B cell (primary cell): ENCODE results near the gene BBX. TPM values are rescaled to one million over a fixed set of nuclear protein-coding genes. Genes with fewer than 3 reads are reported as not detected.
A peak's percentile ranks its signal among the peaks of the same experiment; 100 is the strongest.

Experiments
- ATAC-seq: fragments of 200-7000 bp; cut with Tn5 transposase; one replicate; pipeline ENCODE4 v1.10.0; 2021; ENCODE audit warnings: low read depth, mild to moderate bottlenecking, moderate number of reproducible peaks, moderate library complexity
- CTCF ChIA-PET: fragments of 350-600 bp; sonication (Branson Sonifier 250); formaldehyde crosslinking; loops from one replicate; lab custom pipeline; 2021; ENCODE audit warnings: antibody characterized with exemption, inconsistent platforms; lab: Charles Lee
- POLR2A ChIA-PET: fragments of 350-600 bp; sonication (Branson Sonifier 250); formaldehyde crosslinking; loops from one replicate; lab custom pipeline; 2021; ENCODE audit warnings: antibody characterized with exemption; lab: Charles Lee
- DNase-seq: peaks from one replicate; pipeline ENCODE4 v3.0.0; 2013
- H2AFZ ChIP-seq: 2 replicates; pipeline ENCODE4 v1.6.1; 2012; ENCODE audit warnings: mild to moderate bottlenecking, low read depth, low read length; ENCODE audit not compliant: insufficient read depth, poor library complexity, severe bottlenecking
- H3K27ac ChIP-seq, 2 donors: 1 replicate in 1 of 2; 2 replicates in 1 of 2; pipeline ENCODE4 v1.5.1; 2012 to 2013; ENCODE audit warnings: low read length in 2 of 2, mild to moderate bottlenecking in 2 of 2, moderate library complexity in 1 of 2
- H3K27me3 ChIP-seq, 4 experiments: fragments of 200-600 bp in 1 of 4; sonication (generic) in 1 of 4; replicated peaks in 1 of 4; 1 replicate in 2 of 4; 2 replicates in 2 of 4; pipeline versions ENCODE4 v1.6.1 to v1.7.0; 2013 to 2016; ENCODE audit warnings: low read length in 3 of 4, mild to moderate bottlenecking in 2 of 4, mixed read lengths in 1 of 4, moderate library complexity in 1 of 4; ENCODE audit not compliant: insufficient read depth in 4 of 4, control insufficient read depth in 3 of 4; ENCODE audit errors: control extremely low read depth in 1 of 4
- H3K36me3 ChIP-seq, 2 experiments: replicated peaks in 1 of 2; 1 replicate in 1 of 2; 2 replicates in 1 of 2; pipeline versions ENCODE4 v1.6.1 to v1.7.1; 2013; ENCODE audit warnings: low read length in 1 of 2; ENCODE audit not compliant: insufficient read depth in 2 of 2, control insufficient read depth in 1 of 2; ENCODE audit errors: control extremely low read depth in 1 of 2, extremely low read depth in 1 of 2
- H3K4me1 ChIP-seq, 2 donors: fragments of 200-600 bp in 1 of 2; sonication (generic) in 1 of 2; 1 replicate in 1 of 2; 2 replicates in 1 of 2; pipeline versions ENCODE4 v1.5.1 to v1.6.1; 2013 to 2017; ENCODE audit warnings: low read length in 2 of 2; ENCODE audit not compliant: control insufficient read depth in 2 of 2, insufficient read depth in 2 of 2
- H3K4me2 ChIP-seq: replicated peaks from 2 replicates; pipeline ENCODE3; 2012; ENCODE audit warnings: mild to moderate bottlenecking, low read depth, low read length; ENCODE audit not compliant: poor library complexity, severe bottlenecking
- H3K4me3 ChIP-seq, 5 experiments: fragments of 200-600 bp in 1 of 5; sonication (generic) in 1 of 5; 1 replicate in 3 of 5; 2 replicates in 2 of 5; pipeline versions ENCODE4 v1.5.1 to v1.7.0; 2011 to 2016; ENCODE audit warnings: low read length in 4 of 5, mild to moderate bottlenecking in 4 of 5, low read depth in 2 of 5, control low read depth in 1 of 5, moderate library complexity in 1 of 5; ENCODE audit not compliant: insufficient read depth in 1 of 5; ENCODE audit errors: control extremely low read depth in 1 of 5, extremely low read depth in 1 of 5
- H3K79me2 ChIP-seq: fragments of 200-600 bp; sonication (generic); one replicate; pipeline ENCODE4 v1.6.0; 2016; ENCODE audit warnings: low read length; ENCODE audit not compliant: control insufficient read depth, insufficient read depth
- H3K9ac ChIP-seq: fragments of 200-600 bp; sonication (generic); 2 replicates; pipeline ENCODE4 v1.6.1; 2017; ENCODE audit warnings: mild to moderate bottlenecking, low read length, moderate library complexity
- H3K9me3 ChIP-seq, 3 donors: one replicate each; pipeline versions ENCODE4 v1.6.1 to v1.7.1; 2013; ENCODE audit warnings: low read length in 2 of 3; ENCODE audit not compliant: control insufficient read depth in 2 of 3, insufficient read depth in 1 of 3; ENCODE audit errors: control extremely low read depth in 1 of 3
- H4K20me1 ChIP-seq: 2 replicates; pipeline ENCODE4 v1.6.0; 2012; ENCODE audit warnings: mild to moderate bottlenecking, low read length; ENCODE audit not compliant: insufficient read depth, control insufficient read depth, poor library complexity, severe bottlenecking
- H3K27ac Mint-ChIP-seq: one replicate; pipeline ENCODE4 v1.8.0; 2021; ENCODE audit warnings: mixed read lengths
- H3K27me3 Mint-ChIP-seq: one replicate; pipeline ENCODE4 v1.8.0; 2021; ENCODE audit warnings: mixed read lengths
- H3K4me1 Mint-ChIP-seq: one replicate; pipeline ENCODE4 v1.8.0; 2021; ENCODE audit warnings: mixed read lengths
- H3K4me3 Mint-ChIP-seq: one replicate; pipeline ENCODE4 v1.8.0; 2021; ENCODE audit warnings: mixed read lengths
- H3K9me3 Mint-ChIP-seq: one replicate; pipeline ENCODE4 v1.8.0; 2022; ENCODE audit warnings: mixed read lengths; ENCODE audit not compliant: insufficient read depth
- EZH2 ChIP-seq: IDR thresholded peaks from 2 replicates; pipeline ENCODE4 v1.6.1; 2012; ENCODE audit warnings: borderline replicate concordance, low read depth, mild to moderate bottlenecking, moderate library complexity, low read length; ENCODE audit not compliant: insufficient read depth, poor library complexity, severe bottlenecking
- WGBS: methylation state at CpG from one replicate; pipeline ENCODE4 v1.1.5; 2013; ENCODE audit warnings: missing lambda C conversion rate; ENCODE audit not compliant: insufficient coverage; 5-methylcytosine and 5-hydroxymethylcytosine counted together
- intact Hi-C: fragments of 100-400 bp; cut with micrococcal nuclease; formaldehyde crosslinking; loops from one replicate; pipeline ENCODE4 v1.10.0; 2022
- polyA minus RNA-seq: library from RNA; depleted of rRNA, polyadenylated mRNA; stranded (reverse); fragments of >200 nt; gene quantifications from 2 replicates; pipeline ENCODE4 v1.2.3, GENCODE V29; 2012
- polyA plus RNA-seq: library from polyadenylated mRNA; depleted of rRNA; stranded (reverse); fragments of >200 nt; gene quantifications from 2 replicates; pipeline ENCODE4 v1.2.3, GENCODE V29; 2012
- total RNA-seq, 2 donors: library from RNA; stranded (reverse); fragments of 120-200 nt in 1 of 2; gene quantifications; 1 replicate in 1 of 2; 2 replicates in 1 of 2; pipeline versions ENCODE4 v1.2.3 to v1.2.4, GENCODE V29; 2013 to 2022
- TF ChIP-seq, protein P1 (sequence below): fragments of 200-600 bp; IDR thresholded peaks from one replicate; pipeline ENCODE4 v1.8.0; 2022; ENCODE audit warnings: antibody characterized with exemption, mild to moderate bottlenecking

The BBX gene
- 131 and 133 TPM in 2 replicates for total RNA-seq
- 102 TPM for total RNA-seq (2013)
- polyA plus RNA-seq: 27.8 and 44.4 TPM in 2 replicates
- 97.9 and 116 TPM in 2 replicates for polyA minus RNA-seq

DNA sequence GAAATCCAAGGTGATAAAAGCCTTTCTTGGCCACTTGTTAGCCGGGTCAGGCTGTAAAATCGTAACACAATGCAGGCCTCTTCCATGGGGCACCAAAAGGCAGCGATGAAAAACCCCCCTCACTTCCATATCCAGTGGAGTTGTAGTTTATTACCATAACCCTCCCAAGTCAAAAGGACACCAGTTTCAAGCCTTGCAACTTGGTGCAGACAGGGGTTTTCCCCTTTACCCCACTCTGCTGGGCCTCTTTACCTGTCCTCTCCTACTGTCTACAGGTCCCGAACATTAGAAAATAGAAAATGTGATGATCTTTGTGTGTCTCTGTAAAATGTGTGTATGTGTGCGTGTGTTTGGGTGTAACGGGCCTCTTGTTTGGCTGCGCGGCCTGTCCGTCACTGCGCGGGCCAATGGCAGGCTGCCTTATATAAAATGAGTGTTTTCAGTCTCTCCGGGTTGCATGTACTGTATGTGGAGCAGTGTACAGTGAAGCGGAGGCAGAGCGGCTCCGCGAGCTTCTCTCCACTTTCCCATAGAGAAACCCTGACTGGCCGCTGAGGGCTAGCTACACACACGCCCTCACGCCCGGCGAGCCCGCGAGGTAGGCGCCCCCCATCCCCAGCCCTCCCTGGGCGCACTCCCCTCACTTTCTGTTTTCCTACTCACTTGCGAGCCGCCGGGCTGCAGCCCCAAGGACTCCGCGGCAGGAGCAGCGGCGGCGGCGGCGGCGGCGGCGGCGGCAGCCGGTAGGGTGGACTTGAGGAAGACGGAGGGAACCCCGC, at the start of gene BBX:
Gene BBX (plus strand): TSS at position 453 of the 779 bp plus-strand sequence. CDS start 187,499 bp downstream, outside the sequence.
- peak within 1 kb of the TSS; percentile 86 for H3K9ac ChIP-seq
- Mint-ChIP-seq H3K27ac (peak within 1 kb of the TSS; percentile 99), H3K9me3 (no peaks in the 10 kb centered on the region), H3K4me3 (peak within 1 kb of the TSS; percentile 98), H3K27me3 (no peaks in the 10 kb centered on the region), H3K4me1 (peaks cover 34% of the 10 kb centered on the region)
- peaks cover 7% of the 10 kb centered on the region for H4K20me1 ChIP-seq
- H3K27ac ChIP-seq: peak within 1 kb of the TSS; percentile 81 to 92
- no peak for TF ChIP-seq EZH2
- TF ChIP-seq, protein P1, sequence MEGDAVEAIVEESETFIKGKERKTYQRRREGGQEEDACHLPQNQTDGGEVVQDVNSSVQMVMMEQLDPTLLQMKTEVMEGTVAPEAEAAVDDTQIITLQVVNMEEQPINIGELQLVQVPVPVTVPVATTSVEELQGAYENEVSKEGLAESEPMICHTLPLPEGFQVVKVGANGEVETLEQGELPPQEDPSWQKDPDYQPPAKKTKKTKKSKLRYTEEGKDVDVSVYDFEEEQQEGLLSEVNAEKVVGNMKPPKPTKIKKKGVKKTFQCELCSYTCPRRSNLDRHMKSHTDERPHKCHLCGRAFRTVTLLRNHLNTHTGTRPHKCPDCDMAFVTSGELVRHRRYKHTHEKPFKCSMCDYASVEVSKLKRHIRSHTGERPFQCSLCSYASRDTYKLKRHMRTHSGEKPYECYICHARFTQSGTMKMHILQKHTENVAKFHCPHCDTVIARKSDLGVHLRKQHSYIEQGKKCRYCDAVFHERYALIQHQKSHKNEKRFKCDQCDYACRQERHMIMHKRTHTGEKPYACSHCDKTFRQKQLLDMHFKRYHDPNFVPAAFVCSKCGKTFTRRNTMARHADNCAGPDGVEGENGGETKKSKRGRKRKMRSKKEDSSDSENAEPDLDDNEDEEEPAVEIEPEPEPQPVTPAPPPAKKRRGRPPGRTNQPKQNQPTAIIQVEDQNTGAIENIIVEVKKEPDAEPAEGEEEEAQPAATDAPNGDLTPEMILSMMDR: no peak
- peak within 1 kb of the TSS; percentile 95 for H3K4me2 ChIP-seq
- H3K4me1 ChIP-seq: peaks cover 24 to 27% of the 10 kb centered on the region in 2 donors
- 2% methylated on average over 36 of the region's 42 CpGs for WGBS
- H2AFZ ChIP-seq: peak within 1 kb of the TSS; percentile 92
- ChIA-PET CTCF (interaction anchor here (1.0 to 1.3 kb wide), 4 partner anchors 15 to 250 kb away, joined by 3 to 4 read pairs (median 4); no protein-coding TSS in a partner anchor), POLR2A (interaction anchor here (2.1 kb wide), 1 partner anchor 92 kb away, joined by 13 read pairs; no protein-coding TSS in a partner anchor)
- H3K36me3 ChIP-seq: peaks cover 0 to 7% of the 10 kb centered on the region in 2 experiments
- intact Hi-C loops: loop anchor here (1.0 to 10.0 kb wide), 5 partner anchors 250 to 1067 kb away; partner anchors contain the start of genes CIP2A, DZIP3 and IFT57
- DNase-seq: peak; percentile 97
- H3K9me3 ChIP-seq: no peaks in the 10 kb centered on the region
- H3K4me3 ChIP-seq: peak within 1 kb of the TSS; percentile 74 to 96 (median 92)
- peaks cover 43% of the 10 kb centered on the region for H3K79me2 ChIP-seq
- ATAC-seq: peak; percentile 84
- no peaks in the 10 kb centered on the region for H3K27me3 ChIP-seq

DNA sequence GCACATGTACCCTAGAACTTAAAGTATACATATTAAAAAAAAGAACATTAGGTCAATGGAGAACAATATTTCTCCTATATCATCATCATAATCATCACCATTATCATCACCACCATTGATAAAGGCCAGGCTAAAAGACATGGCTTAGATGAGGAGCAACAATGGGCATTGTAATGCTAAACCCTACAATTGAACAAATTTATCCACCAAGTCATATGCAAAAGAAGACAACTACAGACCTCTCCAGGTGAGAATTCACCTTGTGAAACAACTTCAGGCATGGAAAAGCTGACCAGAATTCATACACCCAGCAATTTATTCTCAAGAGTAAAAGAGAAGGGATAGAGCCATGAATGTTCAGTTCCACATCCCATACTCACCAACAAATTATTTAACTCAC, 46.3 kb upstream of the BBX start:
- POLR2A ChIA-PET: no interaction called here
- Histone ChIP-seq H3K36me3 (no peaks in the 10 kb centered on the region), H3K27ac (no peak overlapping the region), H3K4me1 (no peaks in the 10 kb centered on the region), H2AFZ (no peak overlapping the region), H3K4me2 (no peak overlapping the region), H3K9ac (no peak overlapping the region), H3K4me3 (no peak overlapping the region), H3K27me3 (no peaks in the 10 kb centered on the region), H3K79me2 (no peaks in the 10 kb centered on the region), H3K9me3 (no peaks in the 10 kb centered on the region), H4K20me1 (no peaks in the 10 kb centered on the region)
- CTCF ChIA-PET: no interaction called here
- Mint-ChIP-seq H3K27me3 (peaks cover 12% of the 10 kb centered on the region), H3K4me1 (no peaks in the 10 kb centered on the region), H3K27ac (no peak overlapping the region), H3K9me3 (no peaks in the 10 kb centered on the region), H3K4me3 (no peak overlapping the region)
- ATAC-seq: no peak
- intact Hi-C loops: no loop called here
- TF ChIP-seq EZH2: no peak
- TF ChIP-seq, protein P1: no peak
- no peak for DNase-seq
